AG09309 (cell line): ENCODE results near the gene DRD4.

Experiments
- DNase-seq: peaks from one replicate; pipeline ENCODE4 v3.0.0-alpha.2; 2010; ENCODE audit warnings: low read depth
- H3K4me3 ChIP-seq: 2 replicates; pipeline ENCODE4 v1.5.1; 2011; ENCODE audit warnings: mild to moderate bottlenecking, low read depth, low read length, moderate library complexity; ENCODE audit not compliant: control insufficient read depth
- CTCF ChIP-seq: IDR thresholded peaks from 2 replicates; pipeline ENCODE4 v1.5.1; 2011; ENCODE audit warnings: mild to moderate bottlenecking, low read depth, low read length, inconsistent platforms; ENCODE audit not compliant: insufficient read depth, control insufficient read depth; ENCODE audit errors: missing control alignments

Gene DRD4

GRCh38 chr11:601573-602245, 35.4 kb upstream of the DRD4 start:
- H3K4me3 ChIP-seq: no peak overlapping the region
- no peak for TF ChIP-seq CTCF

GRCh38 chr11:603154-603553, 33.9 kb upstream of the DRD4 start:
- no peak for TF ChIP-seq CTCF
- DNase-seq: no peak
- H3K4me3 ChIP-seq: no peak overlapping the region

More at GRCh38 chr11:601573-602245, 35.4 kb upstream of the DRD4 start:
- DNase-seq: no peak

- H3K4me3 ChIP-seq: no peak overlapping the region
- DNase-seq: no peak
- TF ChIP-seq CTCF: no peak
These were observed 31.6 kb upstream of the DRD4 start for GRCh38 chr11:605286-606129.

- H3K4me3 ChIP-seq: no peak overlapping the region
- no peak for DNase-seq
- TF ChIP-seq CTCF: no peak
These were observed 30.8 kb upstream of the DRD4 start for GRCh38 chr11:606245-606644.

GRCh38 chr11:607020-607780, 29.9 kb upstream of the DRD4 start:
- DNase-seq: no peak
- no peak overlapping the region for H3K4me3 ChIP-seq

More at GRCh38 chr11:607020-607780, 29.9 kb upstream of the DRD4 start:
- TF ChIP-seq CTCF: no peak
